D341Med (cell line): ENCODE results near the gene UQCC2.

Experiments used
- DNase-seq: peaks from one replicate; pipeline ENCODE4 v3.0.0; 2012; ENCODE audit warnings: low spot score

Gene UQCC2

GRCh38 chr6:33725222-33725621 lies 13.7 kb upstream of the UQCC2 start:
- no peak for DNase-seq

- DNase-seq, result no peak
Observed at GRCh38 chr6:33724102-33725023, 12.9 kb upstream of the UQCC2 start.

GRCh38 chr6:33723371-33724085 lies 12.0 kb upstream of the UQCC2 start:
- DNase-seq, result no peak

- no peak for DNase-seq
Observed at GRCh38 chr6:33722103-33722623, 10.7 kb upstream of the UQCC2 start.

- DNase-seq, result no peak
Observed at GRCh38 chr6:33721508-33721907, 10.0 kb upstream of the UQCC2 start.

GRCh38 chr6:33720998-33721397 lies 9.5 kb upstream of the UQCC2 start:
- DNase-seq, result no peak

GRCh38 chr6:33719326-33719987 lies 8.0 kb upstream of the UQCC2 start:
- DNase-seq, result no peak

GRCh38 chr6:33718713-33719112 lies 7.2 kb upstream of the UQCC2 start:
- DNase-seq, result no peak

- no peak for DNase-seq
Observed at GRCh38 chr6:33717934-33718455, 6.5 kb upstream of the UQCC2 start.

- no peak for DNase-seq
Observed at GRCh38 chr6:33716890-33717632, 5.6 kb upstream of the UQCC2 start.

GRCh38 chr6:33716379-33716778 lies 4.9 kb upstream of the UQCC2 start:
- DNase-seq, result no peak

GRCh38 chr6:33714385-33715040 lies 3.0 kb upstream of the UQCC2 start:
- DNase-seq, result no peak

- no peak for DNase-seq
Observed at GRCh38 chr6:33713786-33714185, 2.3 kb upstream of the UQCC2 start.

- DNase-seq, result no peak
Observed at GRCh38 chr6:33712914-33713313, 1.4 kb upstream of the UQCC2 start.

GRCh38 chr6:33710296-33711121 lies 991 bp downstream of the UQCC2 start:
- DNase-seq, result peak; percentile 70

- no peak for DNase-seq
Observed at GRCh38 chr6:33709605-33710295, 1.8 kb downstream of the UQCC2 start.

GRCh38 chr6:33708516-33709204 lies 2.8 kb downstream of the UQCC2 start:
- no peak for DNase-seq

GRCh38 chr6:33707771-33708170 lies 3.7 kb downstream of the UQCC2 start:
- DNase-seq, result no peak
